Measurements from ENCODE around the gene SLC27A5.

- TF ChIP-seq, protein P1, sequence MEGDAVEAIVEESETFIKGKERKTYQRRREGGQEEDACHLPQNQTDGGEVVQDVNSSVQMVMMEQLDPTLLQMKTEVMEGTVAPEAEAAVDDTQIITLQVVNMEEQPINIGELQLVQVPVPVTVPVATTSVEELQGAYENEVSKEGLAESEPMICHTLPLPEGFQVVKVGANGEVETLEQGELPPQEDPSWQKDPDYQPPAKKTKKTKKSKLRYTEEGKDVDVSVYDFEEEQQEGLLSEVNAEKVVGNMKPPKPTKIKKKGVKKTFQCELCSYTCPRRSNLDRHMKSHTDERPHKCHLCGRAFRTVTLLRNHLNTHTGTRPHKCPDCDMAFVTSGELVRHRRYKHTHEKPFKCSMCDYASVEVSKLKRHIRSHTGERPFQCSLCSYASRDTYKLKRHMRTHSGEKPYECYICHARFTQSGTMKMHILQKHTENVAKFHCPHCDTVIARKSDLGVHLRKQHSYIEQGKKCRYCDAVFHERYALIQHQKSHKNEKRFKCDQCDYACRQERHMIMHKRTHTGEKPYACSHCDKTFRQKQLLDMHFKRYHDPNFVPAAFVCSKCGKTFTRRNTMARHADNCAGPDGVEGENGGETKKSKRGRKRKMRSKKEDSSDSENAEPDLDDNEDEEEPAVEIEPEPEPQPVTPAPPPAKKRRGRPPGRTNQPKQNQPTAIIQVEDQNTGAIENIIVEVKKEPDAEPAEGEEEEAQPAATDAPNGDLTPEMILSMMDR (IDR thresholded peaks at IDR 0.05 in 4 of 5, conservative IDR thresholded peaks at IDR 0.05 in 1 of 5) = peak in 1 of 5 experiments; percentile 12
- TF ChIP-seq POLR2A (IDR thresholded peaks at IDR 0.05) = peak; percentile 69 to 84
Measured at GRCh38 chr19:58554494-58555368, 42.9 kb upstream of the SLC27A5 start, which contains the start of gene CHMP2A.

Data from gastrocnemius medialis (tissue), 4 donors.